Adrenal gland (tissue), 12 donors: Measurements from ENCODE around the gene LIPK. TPM values are rescaled to one million over a fixed set of nuclear protein-coding genes. Genes with fewer than 3 reads are reported as not detected.

Experiments used
- DNase-seq, 7 donors: peaks; one replicate each; pipeline ENCODE4 v3.0.0-alpha.2; 2019 to 2020
- H3K27ac ChIP-seq, 5 donors: fragments of 200-600 bp; sonication (generic) in 4 of 5; 1 replicate in 3 of 5; 2 replicates in 2 of 5; pipeline versions ENCODE4 v1.5.1 to v1.8.0; 2016 to 2020; ENCODE audit warnings: mild to moderate bottlenecking in 1 of 5
- H3K27me3 ChIP-seq: fragments of 200-600 bp; 2 replicates; pipeline ENCODE4 v1.8.0; 2021
- H3K36me3 ChIP-seq, 2 donors: fragments of 200-600 bp; replicated peaks in 1 of 2; 1 replicate in 1 of 2; 2 replicates in 1 of 2; pipeline versions ENCODE4 v1.5.1 to v1.8.0; 2018 to 2022
- H3K4me1 ChIP-seq, 2 donors: fragments of 200-600 bp; replicated peaks in 1 of 2; 1 replicate in 1 of 2; 2 replicates in 1 of 2; pipeline versions ENCODE4 v1.5.1 to v1.8.0; 2018 to 2021
- H3K4me3 ChIP-seq, 4 donors: fragments of 200-600 bp; sonication (generic) in 3 of 4; one replicate each; pipeline ENCODE4 v1.5.1; 2016 to 2018
- H3K9me3 ChIP-seq, 3 donors: fragments of 200-600 bp; sonication (generic) in 1 of 3; replicated peaks in 1 of 3; 1 replicate in 2 of 3; 2 replicates in 1 of 3; pipeline versions ENCODE4 v1.5.1 to v1.8.0; 2016 to 2021
- POLR2A ChIP-seq, 2 donors: fragments of 450-650 bp; IDR thresholded peaks; one replicate each; pipeline ENCODE4 v1.6.1; 2017; ENCODE audit warnings: antibody characterized with exemption in 2 of 2, mild to moderate bottlenecking in 2 of 2, moderate library complexity in 1 of 2
- WGBS, 4 donors: extraction: QIAGEN DNeasy Blood & Tissue Kit in 2 of 4; methylation state at CpG; one replicate each; pipeline versions ENCODE4 v1.1.5 to v1.1.7; 2013 to 2017; 5-methylcytosine and 5-hydroxymethylcytosine counted together
- intact Hi-C, 2 donors: fragments of 100-400 bp; cut with DNase I; formaldehyde crosslinking; loops; one replicate each; pipeline versions ENCODE4 v1.14.1 to v1.15.0; 2022 to 2023
- polyA plus RNA-seq, 3 donors: library from polyadenylated mRNA; stranded (reverse); fragments of 200-250 nt in 2 of 3; fragments of 350-450 nt in 1 of 3; fragmentation: Illumina TruSeq in 1 of 3; extraction: RNeasy Lipid Tissue Mini Kit (QIAGEN cat#74804) in 1 of 3; gene quantifications; one replicate each; pipeline ENCODE4 v1.2.3, GENCODE V29; 2013 to 2014
- total RNA-seq, 9 donors: library from RNA; depleted of rRNA in 4 of 9; stranded (reverse); fragments of >200 nt in 4 of 9; fragments of 120-200 nt in 1 of 9; fragmentation: NEBNext Ultra II Directional in 1 of 9; extraction: Animal tissue kit (Norgen Biotek cat#: 25700) in 1 of 9; gene quantifications; one replicate each; pipeline versions ENCODE4 v1.1.0 to v1.2.4, GENCODE V29; 2013 to 2023
- TF ChIP-seq, protein P1 (sequence below), 6 experiments: fragments of 450-650 bp in 4 of 6; fragments of 200-600 bp in 2 of 6; sonication (generic) in 1 of 6; IDR thresholded peaks; 1 replicate in 5 of 6; 2 replicates in 1 of 6; pipeline versions ENCODE4 v1.5.1 to v1.8.0; 2016 to 2021; ENCODE audit warnings: antibody characterized with exemption in 6 of 6, mild to moderate bottlenecking in 2 of 6, moderate library complexity in 1 of 6
- donor health status: healthy with polysubstance abuse.
- donor health status: Bipolar disorder and iron deficiency.
- donor health status: DM: yes; HTN: yes; CAD: no.
- donor health status: DM: no; HTN: no; CAD: no.
- donor health status: DM: no; HTN: no; CAD: no.
- donor health status: DM: yes; HTN: yes; CAD: no.

Gene LIPK
- total and polyA plus RNA-seq, 12 donors, result not detected

DNA sequence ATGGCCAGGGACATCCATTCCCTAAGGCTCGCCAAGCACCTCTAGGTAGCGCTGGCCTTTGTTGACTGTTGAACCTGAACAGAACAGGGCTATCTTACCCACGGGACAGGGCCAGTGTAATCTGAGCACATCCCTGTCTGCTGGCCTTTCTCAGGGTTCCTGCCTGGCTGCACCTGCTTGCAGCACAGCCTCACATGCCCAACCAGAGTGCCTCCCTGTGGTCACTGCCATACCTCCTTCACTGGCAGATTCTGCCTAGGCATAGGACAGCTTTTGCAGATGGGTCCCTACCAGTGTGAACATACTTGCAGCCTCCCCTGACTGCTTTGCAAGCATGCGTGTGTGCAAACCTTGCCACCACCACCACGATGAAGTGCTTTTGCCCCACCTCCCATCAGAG, 38.0 kb downstream of the LIPK start:
- WGBS, 4 donors, result 70 to 86% (median 81%) methylated on average over 5 of the region's 5 CpGs
- H3K27me3 ChIP-seq, result peaks cover 11% of the 10 kb centered on the region
- no peaks in the 10 kb centered on the region for H3K4me1 ChIP-seq
- H3K9me3 ChIP-seq, result peaks cover 0 to 4% (median 0%) of the 10 kb centered on the region in 3 donors
- DNase-seq, result no peak
- no peak for TF ChIP-seq POLR2A (IDR thresholded peaks at IDR 0.05)
- TF ChIP-seq, protein P1, sequence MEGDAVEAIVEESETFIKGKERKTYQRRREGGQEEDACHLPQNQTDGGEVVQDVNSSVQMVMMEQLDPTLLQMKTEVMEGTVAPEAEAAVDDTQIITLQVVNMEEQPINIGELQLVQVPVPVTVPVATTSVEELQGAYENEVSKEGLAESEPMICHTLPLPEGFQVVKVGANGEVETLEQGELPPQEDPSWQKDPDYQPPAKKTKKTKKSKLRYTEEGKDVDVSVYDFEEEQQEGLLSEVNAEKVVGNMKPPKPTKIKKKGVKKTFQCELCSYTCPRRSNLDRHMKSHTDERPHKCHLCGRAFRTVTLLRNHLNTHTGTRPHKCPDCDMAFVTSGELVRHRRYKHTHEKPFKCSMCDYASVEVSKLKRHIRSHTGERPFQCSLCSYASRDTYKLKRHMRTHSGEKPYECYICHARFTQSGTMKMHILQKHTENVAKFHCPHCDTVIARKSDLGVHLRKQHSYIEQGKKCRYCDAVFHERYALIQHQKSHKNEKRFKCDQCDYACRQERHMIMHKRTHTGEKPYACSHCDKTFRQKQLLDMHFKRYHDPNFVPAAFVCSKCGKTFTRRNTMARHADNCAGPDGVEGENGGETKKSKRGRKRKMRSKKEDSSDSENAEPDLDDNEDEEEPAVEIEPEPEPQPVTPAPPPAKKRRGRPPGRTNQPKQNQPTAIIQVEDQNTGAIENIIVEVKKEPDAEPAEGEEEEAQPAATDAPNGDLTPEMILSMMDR (IDR thresholded peaks at IDR 0.05), result no peak
- no peaks in the 10 kb centered on the region for H3K36me3 ChIP-seq
- intact Hi-C loops, result no loop called here
- H3K27ac ChIP-seq, result no peak overlapping the region
- H3K4me3 ChIP-seq, result no peak overlapping the region

DNA sequence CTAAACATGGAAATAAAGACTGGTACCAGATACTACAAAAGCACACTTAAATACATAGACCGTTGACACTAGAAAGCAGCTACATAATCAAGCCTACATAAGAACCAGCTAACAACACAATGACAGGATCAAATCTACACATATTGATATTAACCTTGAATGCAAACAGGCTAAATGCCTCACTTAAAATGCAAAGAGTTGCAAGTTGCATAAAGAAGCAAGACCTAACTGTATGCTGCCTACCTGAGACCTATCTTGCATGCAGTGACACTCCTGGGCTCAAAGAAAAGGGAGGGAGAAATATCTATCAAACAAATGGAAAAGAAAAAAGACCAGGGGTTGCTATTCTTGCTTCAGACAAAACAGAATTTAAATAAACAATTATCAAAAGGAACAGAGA, 39.6 kb downstream of the LIPK start:
- intact Hi-C loops, result no loop called here
- no peaks in the 10 kb centered on the region for H3K4me1 ChIP-seq
- 90 to 96% (median 95%) methylated on average over 1 of the region's 1 CpG for WGBS, 4 donors
- no peak overlapping the region for H3K4me3 ChIP-seq
- DNase-seq, result no peak
- peaks cover 11% of the 10 kb centered on the region for H3K27me3 ChIP-seq
- H3K9me3 ChIP-seq, result peaks cover 0 to 4% (median 0%) of the 10 kb centered on the region in 3 donors
- no peak overlapping the region for H3K27ac ChIP-seq
- TF ChIP-seq, protein P1 (IDR thresholded peaks at IDR 0.05), result no peak
- TF ChIP-seq POLR2A (IDR thresholded peaks at IDR 0.05), result no peak
- H3K36me3 ChIP-seq, result no peaks in the 10 kb centered on the region

DNA sequence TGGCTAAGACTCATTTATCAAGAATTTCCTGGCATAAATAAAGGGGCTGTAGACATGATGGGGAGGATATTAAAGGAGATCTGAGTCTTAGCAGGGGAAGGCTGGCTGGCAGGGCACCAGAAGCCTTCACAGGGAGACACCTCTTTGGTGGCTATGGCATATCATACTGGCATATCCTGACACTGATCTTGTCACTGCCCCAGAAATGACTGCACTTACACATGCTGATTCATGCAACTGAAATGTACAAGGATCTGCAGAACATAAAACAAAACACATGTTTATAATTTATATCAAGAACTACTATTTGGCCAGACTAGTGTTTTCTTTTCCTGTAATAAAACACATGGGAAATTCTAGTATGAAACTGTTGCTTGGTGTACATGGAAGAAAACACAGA, 48.2 kb downstream of the LIPK start:
- H3K36me3 ChIP-seq, result no peaks in the 10 kb centered on the region
- H3K27ac ChIP-seq, result no peak overlapping the region
- no peak overlapping the region for H3K4me3 ChIP-seq
- TF ChIP-seq, protein P1 (IDR thresholded peaks at IDR 0.05), result no peak
- no peak for TF ChIP-seq POLR2A (IDR thresholded peaks at IDR 0.05)
- H3K4me1 ChIP-seq, result no peaks in the 10 kb centered on the region
- intact Hi-C loops, result no loop called here
- DNase-seq, result no peak
- H3K27me3 ChIP-seq, result no peaks in the 10 kb centered on the region
- H3K9me3 ChIP-seq, result no peaks in the 10 kb centered on the region

DNA sequence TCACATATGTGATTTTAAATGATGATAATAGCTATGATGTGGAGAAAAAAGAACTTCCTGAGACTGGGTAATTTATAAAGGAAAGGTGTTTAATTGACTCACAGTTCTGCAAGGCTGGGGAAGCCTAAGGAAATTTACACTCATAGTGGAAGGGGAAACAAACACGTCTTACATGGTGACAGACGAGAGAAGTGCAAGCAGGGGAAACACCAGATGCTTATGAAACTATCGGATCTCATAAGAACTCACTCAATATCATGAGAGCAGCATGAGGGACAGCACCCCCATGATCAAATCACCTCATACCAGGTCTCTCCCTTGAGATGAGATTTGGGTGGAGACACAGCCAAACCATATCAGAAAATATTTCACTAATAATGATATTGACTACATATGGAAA, 49.7 kb downstream of the LIPK start:
- Histone ChIP-seq H3K4me3 (no peak overlapping the region), H3K27ac (no peak overlapping the region), H3K4me1 (no peaks in the 10 kb centered on the region), H3K9me3 (no peaks in the 10 kb centered on the region), H3K36me3 (no peaks in the 10 kb centered on the region), H3K27me3 (no peaks in the 10 kb centered on the region)
- WGBS, 4 donors, result 72 to 79% (median 76%) methylated on average over 3 of the region's 3 CpGs
- DNase-seq, result no peak
- intact Hi-C loops, result no loop called here
- no peak for TF ChIP-seq POLR2A (IDR thresholded peaks at IDR 0.05)
- TF ChIP-seq, protein P1 (IDR thresholded peaks at IDR 0.05), result no peak
